HCT116 (cell line): Measurements from ENCODE around the gene MTUS2. TPM values are rescaled to one million over a fixed set of nuclear protein-coding genes. Genes with fewer than 3 reads are reported as not detected.

Source experiments
- ATAC-seq: fragments of 200-7000 bp; cut with Tn5 transposase; 2 replicates; pipeline ENCODE4 v1.9.1; 2020; ENCODE audit warnings: mild to moderate bottlenecking, moderate library complexity
- BruUV-seq: library from RNA; stranded (reverse); fragments of 400-500 nt; replicated peaks from 2 replicates; lab custom pipeline; 2021; lab: Mats Ljungman, UMichigan
- CTCF ChIA-PET: fragments of 300-600 bp; sonication (Branson Sonifier 250); formaldehyde crosslinking; loops from one replicate; lab custom pipeline; 2021; ENCODE audit warnings: antibody characterized with exemption; lab: Charles Lee
- POLR2A ChIA-PET: fragments of 300-600, 350-600 bp; sonication (Branson Sonifier 250); formaldehyde crosslinking; loops from one replicate; lab custom pipeline; 2021; ENCODE audit warnings: antibody characterized with exemption; lab: Charles Lee
- RAD21 ChIA-PET, 2 experiments: fragments of 300-600 bp; sonication (Branson Sonifier 250); formaldehyde crosslinking; loops; one replicate each; lab custom pipeline; 2023; ENCODE audit warnings: low total read pairs in 2 of 2; ENCODE audit not compliant: uncharacterized antibody in 2 of 2, unreplicated experiment in 2 of 2, low non-redundant PET in 1 of 2; lab: Charles Lee
- DNase-seq: peaks from one replicate; pipeline ENCODE4 v3.0.0-alpha.2; 2010; ENCODE audit warnings: low read depth, low spot score
- H2AFZ ChIP-seq: fragments of 200-600 bp; shearing (Covaris generic), sonication (generic); 2 replicates; pipeline ENCODE4 v1.6.1; 2017; ENCODE audit warnings: low read depth, mixed run types, mixed read lengths, antibody characterized with exemption, low read length; ENCODE audit not compliant: poor library complexity, severe bottlenecking
- H3K27ac ChIP-seq: 2 replicates; pipeline ENCODE4 v1.5.1; 2012; ENCODE audit warnings: low read depth, low read length
- H3K27me3 ChIP-seq: fragments of 200-600 bp; sonication (generic); 2 replicates; pipeline ENCODE4 v1.6.1; 2016; ENCODE audit warnings: mixed run types, low read length, mixed read lengths; ENCODE audit not compliant: insufficient read depth
- H3K36me3 ChIP-seq, 2 experiments: fragments of 200-500 bp in 1 of 2; fragments of 200-600 bp in 1 of 2; sonication (Bioruptor generic) in 1 of 2; sonication (generic) in 1 of 2; 2 replicates each; pipeline versions ENCODE4 v1.5.1 to v1.6.1; 2014 to 2016; ENCODE audit warnings: low read length in 2 of 2, inconsistent platforms in 1 of 2, mixed read lengths in 1 of 2, mixed run types in 1 of 2; ENCODE audit not compliant: insufficient read depth in 2 of 2, control insufficient read depth in 1 of 2
- H3K4me1 ChIP-seq, 2 experiments: fragments of 200-600 bp in 1 of 2; sonication (generic) in 1 of 2; 2 replicates each; pipeline versions ENCODE4 v1.5.1 to v1.6.1; 2012 to 2017; ENCODE audit warnings: low read length in 2 of 2, inconsistent platforms in 1 of 2, mild to moderate bottlenecking in 1 of 2, mixed read lengths in 1 of 2, mixed run types in 1 of 2, moderate library complexity in 1 of 2; ENCODE audit not compliant: insufficient read depth in 2 of 2, control insufficient read depth in 1 of 2
- H3K4me2 ChIP-seq: fragments of 200-600 bp; sonication (generic); 2 replicates; pipeline ENCODE4 v1.6.1; 2017; ENCODE audit warnings: mixed run types, low read length, mixed read lengths
- H3K4me3 ChIP-seq, 2 experiments: fragments of 200-600 bp in 1 of 2; sonication (generic) in 1 of 2; replicated peaks in 1 of 2; 2 replicates each; pipeline ENCODE4 v1.5.1; 2011 to 2016; ENCODE audit warnings: low read length in 2 of 2, control low read depth in 1 of 2, low read depth in 1 of 2, mild to moderate bottlenecking in 1 of 2, mixed read lengths in 1 of 2, mixed run types in 1 of 2
- H3K79me2 ChIP-seq: fragments of 200-600 bp; sonication (generic); 2 replicates; pipeline ENCODE4 v1.6.1; 2017; ENCODE audit warnings: mild to moderate bottlenecking, mixed run types, low read length, moderate library complexity, mixed read lengths; ENCODE audit not compliant: insufficient read depth
- H3K9ac ChIP-seq: fragments of 200-600 bp; sonication (generic); 2 replicates; pipeline ENCODE4 v1.6.1; 2016; ENCODE audit warnings: low read length, mixed read lengths
- H3K9me2 ChIP-seq: fragments of 200-600 bp; sonication (generic), shearing (Covaris generic); 2 replicates; pipeline ENCODE4 v1.6.1; 2017; ENCODE audit warnings: mixed run types, mild to moderate bottlenecking, moderate library complexity; ENCODE audit not compliant: insufficient read depth
- H3K9me3 ChIP-seq, 2 experiments: fragments of 200-500 bp in 1 of 2; fragments of 200-600 bp in 1 of 2; sonication (Bioruptor generic) in 1 of 2; sonication (generic) in 1 of 2; 2 replicates each; pipeline ENCODE4 v1.6.1; 2014 to 2017; ENCODE audit warnings: low read length in 2 of 2, mixed read lengths in 2 of 2, inconsistent platforms in 1 of 2, low read depth in 1 of 2, mild to moderate bottlenecking in 1 of 2, mixed run types in 1 of 2, moderate library complexity in 1 of 2; ENCODE audit not compliant: control insufficient read depth in 1 of 2, insufficient read depth in 1 of 2
- H4K20me1 ChIP-seq: fragments of 200-600 bp; sonication (generic), shearing (Covaris generic); 2 replicates; pipeline ENCODE4 v1.6.1; 2017; ENCODE audit warnings: mixed run types, mild to moderate bottlenecking, moderate library complexity; ENCODE audit not compliant: insufficient read depth
- CBX3 ChIP-seq: IDR thresholded peaks from 2 replicates; pipeline ENCODE4 v1.6.1; 2012; ENCODE audit warnings: low read depth
- CTCF ChIP-seq, 3 experiments: fragments of 200-600 bp in 1 of 3; sonication (generic) in 1 of 3; IDR thresholded peaks in 2 of 3; conservative IDR thresholded peaks in 1 of 3; 2 replicates each; pipeline ENCODE4 v1.5.1; 2012 to 2017; ENCODE audit warnings: low read depth in 2 of 3, low read length in 2 of 3, antibody characterized with exemption in 1 of 3, borderline replicate concordance in 1 of 3, control low read depth in 1 of 3, mild to moderate bottlenecking in 1 of 3, mixed read lengths in 1 of 3, mixed run types in 1 of 3, moderate library complexity in 1 of 3; ENCODE audit not compliant: insufficient read depth in 1 of 3
- ELF1 ChIP-seq: IDR thresholded peaks from 2 replicates; pipeline ENCODE4 v1.6.1; 2012; ENCODE audit warnings: low read depth, borderline replicate concordance
- EZH2 ChIP-seq: fragments of 200-600 bp; sonication (generic); IDR thresholded peaks from 2 replicates; pipeline ENCODE4 v1.6.1; 2017; ENCODE audit warnings: antibody characterized with exemption, mixed run types
- FOSL1 ChIP-seq: IDR thresholded peaks from 2 replicates; pipeline ENCODE4 v1.6.1; 2012; ENCODE audit warnings: low read depth
- POLR2A ChIP-seq: IDR thresholded peaks from 2 replicates; pipeline ENCODE4 v1.7.0; 2011; ENCODE audit warnings: borderline replicate concordance; ENCODE audit not compliant: insufficient read depth, insufficient read length; ENCODE audit errors: extremely low read depth
- POLR2AphosphoS5 ChIP-seq: IDR thresholded peaks from 2 replicates; pipeline ENCODE4 v1.6.1; 2011; ENCODE audit warnings: mild to moderate bottlenecking, low read depth, low read length, moderate library complexity
- SIN3A ChIP-seq: IDR thresholded peaks from 2 replicates; pipeline ENCODE4 v1.6.1; 2012; ENCODE audit warnings: low read depth
- SP1 ChIP-seq: IDR thresholded peaks from 2 replicates; pipeline ENCODE4 v1.6.1; 2012; ENCODE audit warnings: low read depth
- TCF7L2 ChIP-seq: IDR thresholded peaks from 2 replicates; pipeline ENCODE4 v1.7.0; 2011; ENCODE audit warnings: borderline replicate concordance, inconsistent platforms; ENCODE audit not compliant: insufficient read depth, insufficient read length; ENCODE audit errors: extremely low read depth
- YY1 ChIP-seq: IDR thresholded peaks from 2 replicates; pipeline ENCODE4 v1.6.1; 2011; ENCODE audit warnings: low read length, low read depth, moderate library complexity, mild to moderate bottlenecking; ENCODE audit not compliant: insufficient replicate concordance; ENCODE audit errors: extremely low read depth
- ZFX ChIP-seq: fragments of 450-650 bp; IDR thresholded peaks from 2 replicates; pipeline ENCODE4 v1.6.1; 2017
- intact Hi-C: fragments of 100-400 bp; cut with micrococcal nuclease; formaldehyde crosslinking; loops from 2 replicates; pipeline ENCODE4 v1.10.0; 2022
- total RNA-seq: library from RNA; stranded (reverse); gene quantifications from one replicate; pipeline ENCODE4 v1.2.1, GENCODE V29; 2021; ENCODE audit not compliant: unreplicated experiment
- TF ChIP-seq, protein P1 (sequence below): IDR thresholded peaks from 2 replicates; pipeline ENCODE4 v1.6.1; 2012
- TF ChIP-seq, protein P2 (sequence below): IDR thresholded peaks from 2 replicates; pipeline ENCODE4 v1.6.1; 2011; ENCODE audit warnings: mild to moderate bottlenecking, low read length, moderate library complexity; ENCODE audit not compliant: insufficient replicate concordance; ENCODE audit errors: extremely low read depth

The MTUS2 gene
- total RNA-seq, 1 experiment from 2014 or later = 0.02 TPM

- DNase-seq (no peak), ATAC-seq (no peak)
- H3K9ac ChIP-seq = no peak overlapping the region
- H3K4me1 ChIP-seq = no peaks in the 10 kb centered on the region
- ChIA-PET POLR2A (no interaction called here), CTCF (no interaction called here), RAD21 (no interaction called here)
- TF ChIP-seq ZFX = no peak
- TF ChIP-seq CBX3 = no peak
- no peak for TF ChIP-seq ELF1
- no peak for TF ChIP-seq YY1
- TF ChIP-seq SP1 = no peak
- TF ChIP-seq FOSL1 = no peak
- no peak for TF ChIP-seq POLR2A
- TF ChIP-seq CTCF (IDR thresholded peaks at IDR 0.05 in 2 of 3, conservative IDR thresholded peaks at IDR 0.05 in 1 of 3; ENCODE audit: borderline replicate concordance in 1 of 3, insufficient read depth in 1 of 3, low read depth in 2 of 3, low read length in 2 of 3) = no peak
- TF ChIP-seq, protein P1, sequence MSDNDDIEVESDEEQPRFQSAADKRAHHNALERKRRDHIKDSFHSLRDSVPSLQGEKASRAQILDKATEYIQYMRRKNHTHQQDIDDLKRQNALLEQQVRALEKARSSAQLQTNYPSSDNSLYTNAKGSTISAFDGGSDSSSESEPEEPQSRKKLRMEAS = no peak
- TF ChIP-seq TCF7L2 = no peak
- no peak for TF ChIP-seq SIN3A
- no peak for TF ChIP-seq EZH2
- TF ChIP-seq, protein P2, sequence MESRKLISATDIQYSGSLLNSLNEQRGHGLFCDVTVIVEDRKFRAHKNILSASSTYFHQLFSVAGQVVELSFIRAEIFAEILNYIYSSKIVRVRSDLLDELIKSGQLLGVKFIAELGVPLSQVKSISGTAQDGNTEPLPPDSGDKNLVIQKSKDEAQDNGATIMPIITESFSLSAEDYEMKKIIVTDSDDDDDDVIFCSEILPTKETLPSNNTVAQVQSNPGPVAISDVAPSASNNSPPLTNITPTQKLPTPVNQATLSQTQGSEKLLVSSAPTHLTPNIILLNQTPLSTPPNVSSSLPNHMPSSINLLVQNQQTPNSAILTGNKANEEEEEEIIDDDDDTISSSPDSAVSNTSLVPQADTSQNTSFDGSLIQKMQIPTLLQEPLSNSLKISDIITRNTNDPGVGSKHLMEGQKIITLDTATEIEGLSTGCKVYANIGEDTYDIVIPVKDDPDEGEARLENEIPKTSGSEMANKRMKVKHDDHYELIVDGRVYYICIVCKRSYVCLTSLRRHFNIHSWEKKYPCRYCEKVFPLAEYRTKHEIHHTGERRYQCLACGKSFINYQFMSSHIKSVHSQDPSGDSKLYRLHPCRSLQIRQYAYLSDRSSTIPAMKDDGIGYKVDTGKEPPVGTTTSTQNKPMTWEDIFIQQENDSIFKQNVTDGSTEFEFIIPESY = no peak
- TF ChIP-seq POLR2AphosphoS5 = no peak
- H3K36me3 ChIP-seq = no peaks in the 10 kb centered on the region
- no peaks in the 10 kb centered on the region for H3K9me3 ChIP-seq
- intact Hi-C loops = no loop called here
- no peaks in the 10 kb centered on the region for H3K9me2 ChIP-seq
- H3K27ac ChIP-seq = no peak overlapping the region
- no peaks in the 10 kb centered on the region for H3K79me2 ChIP-seq
- no peak overlapping the region for H3K4me3 ChIP-seq
- peaks cover 6% of the 10 kb centered on the region; the same call in 1 of the 2 replicates for H3K27me3 ChIP-seq
- no peak overlapping the region for H3K4me2 ChIP-seq
- no peaks in the 10 kb centered on the region for H4K20me1 ChIP-seq
- BruUV-seq = no TSS peak
- no peak overlapping the region for H2AFZ ChIP-seq
These were observed 619.7 kb downstream of the MTUS2 start for GRCh38 chr13:29439601-29440388.
